ENCODE results near the gene DCP2. TPM values are rescaled to one million over a fixed set of nuclear protein-coding genes. Genes with fewer than 3 reads are reported as not detected.

The DCP2 gene
- total RNA-seq, 2 experiments from 2014 or later, result 88.9 to 91.0 TPM

- no peak for ATAC-seq
Measured at GRCh38 chr5:113026211-113026610, 49.6 kb downstream of the DCP2 start.

GRCh38 chr5:113027015-113027414 is 50.4 kb downstream of the DCP2 start:
- Mint-ChIP-seq H3K27me3 (no peaks in the 10 kb centered on the region), H3K4me1 (ENCODE audit: low read depth) (peaks cover 19% of the 10 kb centered on the region), H3K9me3 (no peaks in the 10 kb centered on the region), H3K27ac (no peak overlapping the region), H3K4me3 (no peak overlapping the region), H3K36me3 (ENCODE audit: low read depth) (peaks cover 27% of the 10 kb centered on the region)
- ChIA-PET POLR2A (no interaction called here), CTCF (no interaction called here)
- intact Hi-C loops (cut with micrococcal nuclease), result no loop called here
- ATAC-seq (no peak), DNase-seq (no peak)
- TF ChIP-seq CTCF (IDR thresholded peaks at IDR 0.05), result no peak

More at GRCh38 chr5:113026211-113026610, 49.6 kb downstream of the DCP2 start:
- peaks cover 28% of the 10 kb centered on the region for H3K36me3 Mint-ChIP-seq (ENCODE audit: low read depth)
- TF ChIP-seq CTCF (IDR thresholded peaks at IDR 0.05), result no peak
- H3K9me3 Mint-ChIP-seq, result no peaks in the 10 kb centered on the region
- no peak for DNase-seq
- H3K27ac Mint-ChIP-seq, result no peak overlapping the region
- CTCF ChIA-PET, result interaction anchor here (1.0 to 7.9 kb wide), 3 partner anchors 30 to 304 kb away, joined by 3 to 51 read pairs (median 4); no protein-coding TSS in a partner anchor
- H3K4me1 Mint-ChIP-seq (ENCODE audit: low read depth), result peaks cover 25% of the 10 kb centered on the region
- POLR2A ChIA-PET, result interaction anchor here (0.7 kb wide), 1 partner anchor 30 kb away, joined by 3 read pairs; no protein-coding TSS in a partner anchor
- no peaks in the 10 kb centered on the region for H3K27me3 Mint-ChIP-seq
- H3K4me3 Mint-ChIP-seq, result no peak overlapping the region
- intact Hi-C loops (cut with micrococcal nuclease), result no loop called here

GRCh38 chr5:113027431-113027830 is 50.8 kb downstream of the DCP2 start:
- no peak for DNase-seq
- peaks cover 16% of the 10 kb centered on the region for H3K4me1 Mint-ChIP-seq (ENCODE audit: low read depth)
- intact Hi-C loops (cut with micrococcal nuclease), result no loop called here
- no peaks in the 10 kb centered on the region for H3K9me3 Mint-ChIP-seq
- ATAC-seq, result no peak
- no peak overlapping the region for H3K4me3 Mint-ChIP-seq
- ChIA-PET CTCF (interaction anchor here (1.0 kb wide), 1 partner anchor 31 kb away, joined by 6 read pairs; no protein-coding TSS in a partner anchor), POLR2A (no interaction called here)
- H3K27ac Mint-ChIP-seq, result no peak overlapping the region
- no peak for TF ChIP-seq CTCF (IDR thresholded peaks at IDR 0.05)
- H3K27me3 Mint-ChIP-seq, result no peaks in the 10 kb centered on the region
- peaks cover 23% of the 10 kb centered on the region for H3K36me3 Mint-ChIP-seq (ENCODE audit: low read depth)

GRCh38 chr5:113029614-113030013 is 53.0 kb downstream of the DCP2 start:
- ChIA-PET POLR2A (no interaction called here), CTCF (interaction anchor here (1.2 to 2.8 kb wide), 2 partner anchors 33 to 43 kb away, joined by 3 to 8 read pairs; no protein-coding TSS in a partner anchor)
- no peak for ATAC-seq
- intact Hi-C loops (cut with micrococcal nuclease), result no loop called here
- H3K27ac Mint-ChIP-seq, result no peak overlapping the region
- no peaks in the 10 kb centered on the region for H3K9me3 Mint-ChIP-seq
- peaks cover 4% of the 10 kb centered on the region for H3K4me1 Mint-ChIP-seq (ENCODE audit: low read depth)
- H3K27me3 Mint-ChIP-seq, result no peaks in the 10 kb centered on the region
- no peak for TF ChIP-seq CTCF (IDR thresholded peaks at IDR 0.05)
- no peak overlapping the region for H3K4me3 Mint-ChIP-seq
- DNase-seq, result no peak
- H3K36me3 Mint-ChIP-seq (ENCODE audit: low read depth), result peaks cover 18% of the 10 kb centered on the region

- intact Hi-C loops (cut with micrococcal nuclease), result no loop called here
- ATAC-seq (no peak), DNase-seq (no peak)
- TF ChIP-seq CTCF (IDR thresholded peaks at IDR 0.05), result no peak
- Mint-ChIP-seq H3K4me1 (ENCODE audit: low read depth) (peaks cover 4% of the 10 kb centered on the region), H3K9me3 (no peaks in the 10 kb centered on the region), H3K4me3 (no peak overlapping the region), H3K36me3 (ENCODE audit: low read depth) (peaks cover 12% of the 10 kb centered on the region), H3K27me3 (no peaks in the 10 kb centered on the region), H3K27ac (no peak overlapping the region)
- CTCF ChIA-PET, result interaction anchor here (1.4 to 2.8 kb wide), 2 partner anchors 35 to 299 kb away, joined by 3 to 8 read pairs; no protein-coding TSS in a partner anchor
- POLR2A ChIA-PET, result no interaction called here
Measured at GRCh38 chr5:113031104-113031503, 54.5 kb downstream of the DCP2 start.
